T-helper 2 cell treated with Interferon-gamma antibody and Interleukin-4, amounts not matched to agents 100 ng/mL and 5 ng/mL, for 36 hours (primary cell): ENCODE measurements around the gene CRIP2. TPM values are rescaled to one million over a fixed set of nuclear protein-coding genes. Genes with fewer than 3 reads are reported as not detected.

Experiments
- intact Hi-C: fragments of 100-400 bp; cut with micrococcal nuclease; formaldehyde crosslinking; loops from one replicate; pipeline ENCODE4 v1.15.1; 2023
- total RNA-seq: library from RNA; stranded (reverse); gene quantifications from 2 replicates; pipeline ENCODE4 v1.2.3, GENCODE V29; 2022

The CRIP2 gene
- total RNA-seq, 1 donor from 2014 or later = 1.5 TPM

DNA sequence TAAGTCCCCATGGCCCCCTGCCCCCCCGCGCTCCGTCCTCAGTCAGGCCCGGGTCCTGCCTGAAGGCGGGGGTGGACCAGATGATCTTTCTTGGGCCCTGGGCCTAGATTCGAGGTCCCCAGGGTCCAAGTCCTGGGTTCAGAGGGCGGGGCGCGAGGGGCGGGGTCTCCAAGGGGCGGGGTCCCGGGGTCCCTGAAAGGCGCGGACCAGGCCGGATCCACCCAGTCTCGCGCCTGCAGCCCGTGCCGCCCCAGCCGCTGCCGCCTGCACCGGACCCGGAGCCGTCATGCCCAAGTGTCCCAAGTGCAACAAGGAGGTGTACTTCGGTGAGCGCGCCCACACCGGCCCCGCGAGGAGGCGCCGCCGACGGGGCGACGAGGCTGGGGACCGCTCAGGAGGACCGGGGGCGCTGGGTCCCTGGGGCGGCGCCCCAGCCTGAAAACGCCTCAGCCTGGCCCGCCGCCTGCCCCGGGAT lies 12.4 kb downstream of the CRIP2 start:
- intact Hi-C loops = loop anchor here (10.0 kb wide), 1 partner anchor 422 kb away; the partner anchor contains the start of gene GPR132

- intact Hi-C loops = loop anchor here (10.0 kb wide), 1 partner anchor 423 kb away; the partner anchor contains the start of gene GPR132
These were observed 12.9 kb downstream of the CRIP2 start for GRCh38 chr14:105487449-105487985.

DNA sequence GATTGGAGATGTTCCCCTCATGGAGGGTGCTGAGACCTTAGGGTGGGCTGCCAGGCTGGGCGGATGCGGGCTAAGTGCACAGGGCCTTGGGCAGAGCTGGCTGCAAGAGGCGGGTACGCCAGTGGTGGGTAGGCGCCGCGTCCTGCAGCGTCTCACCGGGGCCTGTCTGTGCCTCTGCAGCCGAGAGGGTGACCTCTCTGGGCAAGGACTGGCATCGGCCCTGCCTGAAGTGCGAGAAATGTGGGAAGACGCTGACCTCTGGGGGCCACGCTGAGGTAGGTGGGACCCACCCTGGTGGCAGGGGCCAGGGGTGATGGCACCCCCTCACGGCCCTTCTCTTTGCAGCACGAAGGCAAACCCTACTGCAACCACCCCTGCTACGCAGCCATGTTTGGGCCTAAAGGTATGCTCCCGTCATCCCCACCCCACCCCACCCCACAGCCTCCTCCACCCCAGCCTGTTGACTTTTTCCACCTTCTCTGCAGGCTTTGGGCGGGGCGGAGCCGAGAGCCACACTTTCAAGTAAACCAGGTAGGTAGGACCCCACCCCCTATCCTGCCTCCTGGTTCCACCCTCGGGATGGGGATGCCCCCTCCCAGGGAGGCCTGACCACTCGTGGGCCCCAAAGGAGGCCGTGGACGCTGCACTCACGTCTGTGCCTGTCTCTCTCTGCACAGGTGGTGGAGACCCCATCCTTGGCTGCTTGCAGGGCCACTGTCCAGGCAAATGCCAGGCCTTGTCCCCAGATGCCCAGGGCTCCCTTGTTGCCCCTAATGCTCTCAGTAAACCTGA lies 13.6 kb downstream of the CRIP2 start:
- intact Hi-C loops = loop anchor here (10.0 kb wide), 1 partner anchor 423 kb away; the partner anchor contains the start of gene GPR132

- intact Hi-C loops = loop anchor here (1.0 to 10.0 kb wide), 2 partner anchors 118 to 424 kb away; partner anchors contain the start of gene GPR132
These were observed 14.3 kb downstream of the CRIP2 start for GRCh38 chr14:105488781-105489541.

GRCh38 chr14:105489542-105490266 lies 15.1 kb downstream of the CRIP2 start:
- intact Hi-C loops = loop anchor here (1.0 to 10.0 kb wide), 10 partner anchors 8 to 1772 kb away; partner anchors contain the start of genes BRF1, CLBA1, CRIP2 and GPR132

DNA sequence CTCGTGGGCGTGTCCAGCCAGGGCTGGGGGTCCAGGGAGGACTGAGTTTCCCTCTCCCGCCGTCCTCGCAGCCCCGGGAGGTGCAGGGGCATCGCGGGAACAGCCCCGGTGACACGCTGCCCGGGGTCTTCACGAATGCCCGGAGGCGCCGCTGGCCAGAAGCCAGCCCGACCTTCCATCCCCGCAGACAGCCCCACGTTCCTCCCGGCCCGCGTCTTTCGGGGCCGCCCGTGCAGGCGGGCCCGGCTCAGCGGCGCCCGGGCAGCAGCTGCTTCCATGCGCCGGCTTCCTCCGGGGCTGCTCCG lies 15.6 kb downstream of the CRIP2 start:
- intact Hi-C loops = loop anchor here (1.0 to 10.0 kb wide), 8 partner anchors 9 to 1773 kb away; partner anchors contain the start of genes BRF1, CLBA1, CRIP2 and MTA1

GRCh38 chr14:105490572-105491365 lies 16.1 kb downstream of the CRIP2 start, which contains the start of gene TEDC1:
Gene TEDC1 (plus strand): TSS chr14:105491246. CDS start chr14:105491376, 130 bp downstream.
- intact Hi-C loops = loop anchor here (1.0 to 10.0 kb wide), 11 partner anchors 9 to 1773 kb away; partner anchors contain the start of genes BRF1, CLBA1, CRIP2 and MTA1

GRCh38 chr14:105491366-105491973 lies 16.8 kb downstream of the CRIP2 start:
- intact Hi-C loops = loop anchor here (1.0 to 10.0 kb wide), 10 partner anchors 17 to 1774 kb away; partner anchors contain the start of genes BRF1, CLBA1, CRIP2 and MTA1

DNA sequence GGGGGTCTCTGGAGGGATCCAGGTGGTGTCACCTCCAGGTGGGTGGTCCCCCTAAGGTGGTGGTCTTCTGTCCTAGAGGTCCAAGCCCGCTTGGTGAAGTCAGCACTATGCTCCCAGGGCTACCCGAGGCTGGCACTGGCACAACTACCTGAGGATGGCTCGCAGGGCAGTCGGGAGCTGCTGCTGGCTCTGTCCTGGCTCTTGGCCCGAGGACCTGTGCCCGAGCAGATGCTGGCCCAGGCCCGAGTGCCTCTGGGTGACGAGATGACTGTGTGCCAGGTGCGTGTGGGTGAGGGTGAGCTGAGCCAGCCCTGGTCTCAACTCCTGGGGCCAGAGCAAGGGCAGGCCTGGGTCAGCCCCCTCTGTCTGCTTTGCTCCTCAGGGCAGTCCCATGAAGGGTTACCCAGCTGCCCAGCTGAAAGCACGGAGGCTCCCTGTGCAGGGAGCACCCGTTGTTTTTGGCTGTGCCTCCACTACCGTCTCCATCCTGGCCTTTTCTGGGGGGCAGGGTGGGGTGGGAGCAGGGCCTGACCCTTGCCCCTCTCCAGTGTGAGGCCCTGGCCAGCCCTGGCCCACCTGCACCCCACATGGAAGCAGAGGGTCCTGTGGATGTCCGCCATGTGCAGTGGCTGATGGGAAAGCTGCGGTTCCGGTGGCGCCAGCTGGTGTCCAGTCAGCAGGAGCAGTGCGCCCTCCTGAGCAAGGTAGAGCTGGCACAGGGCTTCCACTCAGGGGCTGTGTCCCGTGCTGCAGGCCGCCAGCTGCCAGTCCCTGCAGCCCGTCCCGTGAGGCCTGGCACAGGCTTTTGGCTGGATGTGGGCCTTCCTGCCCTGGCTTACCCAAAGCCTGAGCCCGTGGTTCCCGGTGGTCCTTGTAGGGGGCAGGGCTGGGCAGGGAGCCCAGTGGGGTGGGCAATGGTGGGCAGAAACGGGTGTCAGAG lies 17.7 kb downstream of the CRIP2 start:
- intact Hi-C loops = loop anchor here (5.0 to 10.0 kb wide), 2 partner anchors 508 to 1775 kb away; partner anchors contain the start of genes CLBA1, XRCC3 and ZFYVE21

DNA sequence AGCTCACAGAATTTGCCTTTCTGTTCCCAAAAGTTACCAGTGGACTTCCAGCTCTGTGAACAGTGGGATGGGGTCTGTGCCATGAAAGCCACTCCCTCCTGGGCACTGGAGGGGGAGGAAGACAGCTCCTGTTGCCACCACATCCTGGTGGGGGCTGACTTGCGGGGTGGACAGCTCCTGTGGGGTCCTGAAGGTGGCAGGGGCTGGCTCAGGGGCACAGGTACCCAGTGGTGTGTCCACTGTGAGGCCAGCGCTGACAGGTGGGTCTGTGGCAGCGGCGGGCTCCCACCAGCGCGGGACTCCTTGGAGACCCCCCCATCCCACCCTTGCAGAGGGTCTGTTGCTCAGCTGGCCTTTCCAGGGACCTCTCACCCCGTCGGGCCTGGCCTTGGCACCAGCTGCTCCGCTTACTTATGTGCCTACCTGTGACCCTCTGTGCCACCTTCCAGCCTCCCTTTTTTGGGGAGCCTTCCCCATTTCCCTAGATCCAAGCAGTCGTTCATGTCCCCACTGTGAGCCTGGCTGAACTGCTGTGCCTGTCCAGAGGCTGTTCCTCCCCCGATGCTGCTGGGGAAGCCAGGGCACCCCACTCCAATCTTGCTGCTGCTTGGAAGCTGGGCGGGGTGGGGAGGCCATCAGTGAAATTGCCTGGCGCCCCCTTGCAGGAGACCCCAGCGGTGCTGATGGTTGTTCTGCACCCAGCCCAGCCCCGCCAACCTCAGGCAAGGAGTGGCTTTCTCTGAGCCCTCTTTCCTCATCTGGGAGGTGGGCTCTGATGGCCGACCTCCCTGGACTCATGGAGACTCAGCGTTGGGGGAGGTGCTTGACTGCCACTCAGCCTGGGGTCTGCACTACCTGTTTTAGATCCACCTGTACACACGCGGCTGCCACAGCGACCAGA lies 18.6 kb downstream of the CRIP2 start:
- intact Hi-C loops = loop anchor here (5.0 to 10.0 kb wide), 2 partner anchors 508 to 1776 kb away; partner anchors contain the start of genes CLBA1, XRCC3 and ZFYVE21

DNA sequence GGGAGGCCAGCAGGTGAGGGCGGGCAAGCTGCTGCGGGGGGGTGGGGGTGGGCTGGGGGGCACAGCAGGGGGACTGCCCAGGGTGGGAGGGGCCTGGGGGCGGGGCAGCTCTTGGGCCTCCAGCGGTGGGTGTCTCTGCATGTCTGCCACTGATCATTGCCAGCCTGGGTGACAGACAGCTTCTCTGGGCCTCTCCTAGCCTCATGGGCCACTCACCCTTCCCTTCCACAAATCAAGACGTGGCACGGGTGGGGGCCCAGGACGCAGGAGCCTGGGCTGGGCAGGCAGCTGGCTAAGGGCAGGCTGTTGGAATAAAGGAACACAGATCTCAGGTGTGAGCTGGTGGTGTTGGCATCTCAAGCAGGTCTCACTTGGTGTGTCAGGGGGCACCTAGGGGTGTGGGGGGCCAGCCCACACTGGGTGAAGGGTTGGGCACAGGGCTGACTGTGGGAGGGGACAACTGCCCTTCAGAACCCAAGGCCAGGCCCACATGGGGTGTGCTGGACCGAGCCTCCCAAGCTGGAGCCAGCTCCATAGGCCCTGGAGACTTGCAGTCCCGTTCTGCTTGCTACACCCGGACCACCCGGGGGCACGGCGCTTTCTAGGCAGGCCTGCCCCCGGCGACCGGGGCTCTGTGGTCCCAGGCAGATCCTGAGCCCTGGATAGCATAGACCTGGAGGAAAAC lies 19.4 kb downstream of the CRIP2 start:
- intact Hi-C loops = loop anchor here (5.0 to 10.0 kb wide), 2 partner anchors 509 to 1777 kb away; partner anchors contain the start of genes CLBA1, XRCC3 and ZFYVE21

DNA sequence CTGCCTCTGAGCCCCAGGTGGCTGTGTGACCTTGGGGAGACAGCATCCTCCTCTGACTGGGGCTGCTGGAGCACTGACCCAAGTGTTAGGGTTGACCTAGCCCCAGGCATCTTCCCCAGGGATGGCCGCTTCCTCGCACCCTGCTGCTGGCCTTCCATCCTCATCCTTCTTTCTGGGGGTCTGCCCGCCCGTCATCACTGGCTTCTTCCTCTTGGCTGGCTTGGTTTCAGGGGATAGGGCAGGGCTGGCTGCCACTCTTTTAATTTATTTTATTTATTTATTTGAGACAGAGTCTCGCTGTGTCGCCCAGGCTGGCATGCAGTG lies 19.9 kb downstream of the CRIP2 start:
- intact Hi-C loops = loop anchor here (5.0 to 10.0 kb wide), 2 partner anchors 510 to 1777 kb away; partner anchors contain the start of genes CLBA1, XRCC3 and ZFYVE21

GRCh38 chr14:105495101-105495989 lies 20.7 kb downstream of the CRIP2 start:
- intact Hi-C loops = loop anchor here (10.0 kb wide), 1 partner anchor 511 kb away; the partner anchor contains the start of gene CLBA1

GRCh38 chr14:105495990-105496830 lies 21.6 kb downstream of the CRIP2 start:
- intact Hi-C loops = loop anchor here (10.0 kb wide), 1 partner anchor 511 kb away; the partner anchor contains the start of gene CLBA1
